ENCODE measurements around the gene NINL. TPM values are rescaled to one million over a fixed set of nuclear protein-coding genes. Genes with fewer than 3 reads are reported as not detected.

The NINL gene
- total RNA-seq, 6 experiments from 2014 or later: 3.6 to 16.0 (median 7.1) TPM

- no peak for TF ChIP-seq CTCF (IDR thresholded peaks at IDR 0.05)
- TF ChIP-seq POLR2A (IDR thresholded peaks at IDR 0.05): no peak
- DNase-seq (no peak), ATAC-seq (no peak)
- Histone ChIP-seq H3K4me3 (no peak overlapping the region), H3K27me3 (no peaks in the 10 kb centered on the region), H3K4me1 (no peaks in the 10 kb centered on the region), H3K27ac (no peak overlapping the region), H3K36me3 (peaks cover 0 to 31% (median 0%) of the 10 kb centered on the region in 4 donors), H3K9me3 (no peaks in the 10 kb centered on the region)
- WGBS (ENCODE audit: insufficient coverage, low coverage, low lambda C conversion rate, missing lambda C conversion rate): 80% methylated on average over 1 of the region's 9 CpGs
- intact Hi-C loops (cut with DNase I): no loop called here
Measured at GRCh38 chr20:25461281-25461650, 124.1 kb downstream of the NINL start.

GRCh38 chr20:25460566-25461280 lies 124.6 kb downstream of the NINL start:
- H3K27ac ChIP-seq: no peak overlapping the region
- H3K36me3 ChIP-seq: peaks cover 0 to 26% (median 0%) of the 10 kb centered on the region in 4 donors
- whole genome bisulfite sequencing (ENCODE audit: insufficient coverage, low coverage, low lambda C conversion rate, missing lambda C conversion rate): 93% methylated on average over 5 of the region's 19 CpGs

GRCh38 chr20:25459916-25460535 lies 125.3 kb downstream of the NINL start:
- Histone ChIP-seq H3K4me3 (no peak overlapping the region), H3K4me1 (no peaks in the 10 kb centered on the region), H3K36me3 (peaks cover 0 to 24% (median 3%) of the 10 kb centered on the region in 4 donors), H3K27ac (no peak overlapping the region), H3K27me3 (no peaks in the 10 kb centered on the region), H3K9me3 (no peaks in the 10 kb centered on the region)
- peak in 1 of 4 donors; percentile 14 for ATAC-seq
- WGBS (ENCODE audit: insufficient coverage, low coverage, low lambda C conversion rate, missing lambda C conversion rate): 70% methylated on average over 4 of the region's 12 CpGs
- DNase-seq: no peak
- TF ChIP-seq CTCF (IDR thresholded peaks at IDR 0.05) (no peak), POLR2A (IDR thresholded peaks at IDR 0.05) (no peak)
- intact Hi-C loops (cut with DNase I): no loop called here

More at GRCh38 chr20:25460566-25461280, 124.6 kb downstream of the NINL start:
- DNase-seq (no peak), ATAC-seq (peak in 1 of 4 donors; percentile 7)
- H3K4me1 ChIP-seq: no peaks in the 10 kb centered on the region
- no peaks in the 10 kb centered on the region for H3K27me3 ChIP-seq
- intact Hi-C loops (cut with DNase I): no loop called here
- H3K4me3 ChIP-seq: no peak overlapping the region
- no peaks in the 10 kb centered on the region for H3K9me3 ChIP-seq
- TF ChIP-seq CTCF (IDR thresholded peaks at IDR 0.05) (no peak), POLR2A (IDR thresholded peaks at IDR 0.05) (no peak)

- H3K4me1 ChIP-seq: no peaks in the 10 kb centered on the region
- intact Hi-C loops (cut with DNase I): no loop called here
- TF ChIP-seq POLR2A (IDR thresholded peaks at IDR 0.05) (no peak), CTCF (IDR thresholded peaks at IDR 0.05) (no peak)
- H3K9me3 ChIP-seq: no peaks in the 10 kb centered on the region
- H3K27me3 ChIP-seq: no peaks in the 10 kb centered on the region
- peaks cover 0 to 22% (median 3%) of the 10 kb centered on the region in 4 donors for H3K36me3 ChIP-seq
- 100% methylated on average over 4 of the region's 20 CpGs for WGBS (ENCODE audit: insufficient coverage, low coverage, low lambda C conversion rate, missing lambda C conversion rate)
- H3K4me3 ChIP-seq: no peak overlapping the region
- DNase-seq: no peak
- H3K27ac ChIP-seq: no peak overlapping the region
- ATAC-seq: no peak
Measured at GRCh38 chr20:25459111-25459830, 126.1 kb downstream of the NINL start.

All from right lobe of liver (tissue), 6 donors.